Common myeloid progenitor, CD34-positive (primary cell): ENCODE data around the gene C16orf54.
"Not testable (repeated sequence)": the region's sequence is repeated elsewhere in the genome, so short reads cannot be mapped to it uniquely, and the experiment has no call there.

Experiments used
- CTCF ChIA-PET: fragments of 350-600 bp; sonication (Branson Sonifier 250); formaldehyde crosslinking; loops from one replicate; lab custom pipeline; 2021; ENCODE audit warnings: antibody characterized with exemption; lab: Charles Lee
- POLR2A ChIA-PET: fragments of 350-600 bp; sonication (Branson Sonifier 250); formaldehyde crosslinking; loops from one replicate; lab custom pipeline; 2021; ENCODE audit warnings: antibody characterized with exemption; lab: Charles Lee
- DNase-seq, 3 donors: peaks; one replicate each; pipeline versions ENCODE4 v3.0.0 to v3.0.0-alpha.2; 2013
- H3K27ac ChIP-seq, 2 experiments: 1 replicate in 1 of 2; 2 replicates in 1 of 2; pipeline ENCODE4 v1.7.0; 2013; ENCODE audit warnings: inconsistent platforms in 2 of 2, low read length in 2 of 2, mild to moderate bottlenecking in 2 of 2, low read depth in 1 of 2, moderate library complexity in 1 of 2; ENCODE audit not compliant: severe bottlenecking in 2 of 2, insufficient read depth in 1 of 2, poor library complexity in 1 of 2
- H3K27me3 ChIP-seq, 5 experiments: replicated peaks in 2 of 5; 1 replicate in 3 of 5; 2 replicates in 2 of 5; pipeline versions ENCODE4 v1.6.1 to v1.7.0; 2013; ENCODE audit warnings: low read length in 4 of 5, mild to moderate bottlenecking in 2 of 5, moderate library complexity in 2 of 5, inconsistent platforms in 1 of 5; ENCODE audit not compliant: insufficient read depth in 5 of 5, control insufficient read depth in 4 of 5
- H3K36me3 ChIP-seq, 4 experiments: 1 replicate in 2 of 4; 2 replicates in 2 of 4; pipeline versions ENCODE4 v1.6.1 to v1.7.0; 2013; ENCODE audit warnings: low read length in 3 of 4, control low read depth in 1 of 4, mild to moderate bottlenecking in 1 of 4; ENCODE audit not compliant: control insufficient read depth in 4 of 4, insufficient read depth in 4 of 4
- H3K4me1 ChIP-seq, 4 experiments: 1 replicate in 3 of 4; 2 replicates in 1 of 4; pipeline versions ENCODE4 v1.6.1 to v1.7.1; 2013; ENCODE audit warnings: low read length in 3 of 4, mild to moderate bottlenecking in 3 of 4, control low read depth in 1 of 4, inconsistent platforms in 1 of 4, moderate library complexity in 1 of 4; ENCODE audit not compliant: control insufficient read depth in 4 of 4, insufficient read depth in 4 of 4; ENCODE audit errors: control extremely low read depth in 1 of 4
- H3K4me3 ChIP-seq, 7 experiments: 1 replicate in 4 of 7; 2 replicates in 3 of 7; pipeline versions ENCODE4 v1.5.1 to v1.7.0; 2013; ENCODE audit warnings: mild to moderate bottlenecking in 7 of 7, low read length in 6 of 7, moderate library complexity in 6 of 7, inconsistent platforms in 2 of 7, low read depth in 2 of 7, control low read depth in 1 of 7; ENCODE audit not compliant: insufficient read depth in 4 of 7, control insufficient read depth in 1 of 7; ENCODE audit errors: extremely low read depth in 1 of 7
- H3K9me3 ChIP-seq, 5 experiments: 1 replicate in 4 of 5; 2 replicates in 1 of 5; pipeline versions ENCODE4 v1.6.1 to v1.7.1; 2013; ENCODE audit warnings: low read length in 4 of 5, mild to moderate bottlenecking in 2 of 5, inconsistent platforms in 1 of 5, low read depth in 1 of 5, moderate library complexity in 1 of 5; ENCODE audit not compliant: control insufficient read depth in 4 of 5, insufficient read depth in 2 of 5; ENCODE audit errors: control extremely low read depth in 1 of 5
- whole genome bisulfite sequencing: methylation state at CpG from one replicate; pipeline ENCODE4 v1.1.5; 2013; ENCODE audit not compliant: insufficient coverage; 5-methylcytosine and 5-hydroxymethylcytosine counted together

Gene C16orf54

GRCh38 chr16:29769507-29769906, 23.7 kb upstream of the C16orf54 start:
- H3K4me3 ChIP-seq = no peak overlapping the region
- no peak for DNase-seq
- ChIA-PET CTCF (interaction anchor here (0.7 to 2.2 kb wide), 6 partner anchors 9 to 16 kb away, joined by 3 to 10 read pairs (median 5); no protein-coding TSS in a partner anchor), POLR2A (no interaction called here)
- no peaks in the 10 kb centered on the region for H3K9me3 ChIP-seq
- WGBS = 100% methylated on average over 2 of the region's 2 CpGs
- H3K36me3 ChIP-seq = no peaks in the 10 kb centered on the region
- no peak overlapping the region for H3K27ac ChIP-seq
- H3K4me1 ChIP-seq = peaks cover 0 to 9% (median 1%) of the 10 kb centered on the region in 4 experiments
- no peaks in the 10 kb centered on the region for H3K27me3 ChIP-seq

DNA sequence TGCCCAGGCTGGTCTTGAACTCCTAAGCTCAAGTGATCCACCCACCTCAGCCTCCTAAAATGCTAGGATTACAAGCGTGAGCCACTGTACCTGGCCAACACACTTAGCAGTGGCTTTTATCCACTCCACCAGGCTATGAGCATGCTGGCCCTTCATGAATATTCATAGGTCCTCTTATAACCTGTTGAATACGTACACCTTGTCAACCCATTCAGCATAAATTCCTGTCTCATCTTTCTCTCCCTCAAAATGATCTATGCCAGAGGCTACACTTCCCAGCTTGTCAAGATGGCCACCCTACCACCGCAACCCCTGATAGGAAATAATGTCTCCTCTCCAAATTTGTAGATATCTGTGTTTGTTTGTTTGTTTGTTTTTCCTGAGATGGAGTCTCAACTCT, 21.3 kb upstream of the C16orf54 start:
- H3K27me3 ChIP-seq = no peaks in the 10 kb centered on the region
- no peak overlapping the region for H3K27ac ChIP-seq
- no peaks in the 10 kb centered on the region for H3K9me3 ChIP-seq
- ChIA-PET CTCF (interaction anchor here (0.9 to 2.2 kb wide), 6 partner anchors 13 to 273 kb away, joined by 3 to 10 read pairs (median 4); no protein-coding TSS in a partner anchor), POLR2A (no interaction called here)
- H3K36me3 ChIP-seq = no peaks in the 10 kb centered on the region
- H3K4me3 ChIP-seq = no peak overlapping the region
- peaks cover 0 to 4% (median 1%) of the 10 kb centered on the region in 4 experiments for H3K4me1 ChIP-seq
- WGBS = 100% methylated on average over 2 of the region's 3 CpGs
- DNase-seq = no peak

DNA sequence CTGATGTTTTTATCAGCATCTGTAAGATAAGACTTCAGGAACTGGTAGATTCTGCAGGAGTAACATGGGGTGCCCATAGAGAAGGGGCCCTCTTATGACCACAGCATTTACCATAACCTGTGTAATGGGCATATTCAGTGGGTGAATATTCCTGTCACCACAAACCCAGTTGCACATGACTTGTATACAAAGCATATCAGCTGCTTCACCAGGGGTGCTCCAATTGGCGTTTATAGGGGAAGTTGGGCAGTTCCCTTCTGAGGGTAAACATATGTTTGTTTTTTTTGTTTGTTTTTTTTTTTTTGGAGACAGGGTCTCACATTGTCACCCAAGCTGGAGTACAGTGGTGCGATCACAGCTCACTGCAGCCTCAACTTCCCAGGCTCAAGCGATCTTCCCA, 20.8 kb upstream of the C16orf54 start:
- WGBS = 100% methylated on average over 2 of the region's 3 CpGs
- POLR2A ChIA-PET = no interaction called here
- CTCF ChIA-PET = interaction anchor here (0.9 to 1.5 kb wide), 3 partner anchors 12 to 29 kb away, joined by 3 to 6 read pairs (median 3); no protein-coding TSS in a partner anchor

DNA sequence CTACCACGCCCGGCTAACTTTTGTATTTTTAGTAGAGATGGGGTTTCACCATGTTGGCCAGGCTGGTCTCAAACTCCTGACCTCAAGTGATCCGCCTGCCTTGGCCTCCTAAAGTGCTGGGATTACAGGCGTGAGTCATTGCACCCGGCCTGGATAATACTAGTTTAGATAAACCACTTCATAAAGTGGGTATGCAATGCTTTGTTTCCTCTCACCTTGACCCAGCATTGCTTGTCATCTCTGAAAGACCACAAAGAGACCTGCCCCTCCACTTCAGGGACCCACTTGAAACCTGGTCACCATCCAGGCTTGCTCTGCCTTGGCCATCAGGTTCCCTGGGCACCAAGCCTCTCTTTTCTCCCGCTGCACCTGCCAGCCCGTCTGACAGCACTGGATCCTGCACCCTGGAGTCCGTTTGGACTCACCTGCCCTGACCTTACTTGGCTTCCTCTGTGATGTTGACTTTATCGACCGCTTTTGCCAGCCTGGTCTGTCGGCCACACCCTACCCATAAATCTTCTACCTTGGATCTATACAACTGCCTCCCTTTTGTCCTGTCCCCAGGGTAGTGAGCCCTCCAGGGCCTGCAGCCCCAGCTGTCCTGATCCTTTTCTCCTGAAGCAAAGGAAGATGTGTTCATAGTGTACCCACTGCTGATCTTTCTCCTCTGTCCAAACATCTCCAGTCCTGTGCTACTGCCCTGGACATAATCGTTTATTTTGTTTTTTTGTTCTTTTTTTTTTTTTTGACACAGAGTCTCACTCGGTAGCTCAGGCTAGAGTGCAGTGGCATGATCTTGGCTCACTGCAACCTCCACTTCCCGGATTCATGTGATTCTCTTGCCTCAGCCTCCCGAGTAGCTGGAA, 19.6 kb upstream of the C16orf54 start:
- no peaks in the 10 kb centered on the region for H3K27me3 ChIP-seq
- CTCF ChIA-PET = no interaction called here
- H3K4me1 ChIP-seq = no peaks in the 10 kb centered on the region
- H3K4me3 ChIP-seq = no peak overlapping the region
- no peaks in the 10 kb centered on the region for H3K9me3 ChIP-seq
- WGBS = 87% methylated on average over 12 of the region's 15 CpGs
- H3K27ac ChIP-seq = no peak overlapping the region
- POLR2A ChIA-PET = no interaction called here
- DNase-seq = no peak
- no peaks in the 10 kb centered on the region for H3K36me3 ChIP-seq

More for the DNA sequence above, 20.8 kb upstream of the C16orf54 start:
- Histone ChIP-seq H3K9me3 (no peaks in the 10 kb centered on the region), H3K4me3 (no peak overlapping the region), H3K27ac (no peak overlapping the region), H3K4me1 (peaks cover 0 to 4% (median 1%) of the 10 kb centered on the region in 4 experiments), H3K36me3 (no peaks in the 10 kb centered on the region), H3K27me3 (no peaks in the 10 kb centered on the region)
- no peak for DNase-seq

DNA sequence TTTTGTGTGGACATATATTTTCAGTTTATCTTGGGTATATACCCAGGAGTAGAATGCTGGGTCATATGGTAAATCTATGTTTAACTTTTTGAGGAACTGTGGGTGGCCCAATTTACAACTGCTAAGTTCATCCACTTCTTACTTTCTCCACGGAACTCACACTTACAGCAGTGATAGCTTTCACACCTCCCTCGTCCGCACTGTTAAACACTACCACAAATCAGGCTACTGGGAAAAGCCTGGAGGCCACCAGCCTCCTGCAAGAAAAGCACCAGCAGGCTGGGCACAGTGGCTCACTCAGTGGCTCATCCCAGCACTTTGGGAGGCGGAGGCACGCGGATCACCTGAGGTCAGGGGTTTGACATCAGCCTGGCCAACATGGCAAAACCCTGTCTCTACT, 17.5 kb upstream of the C16orf54 start:
- Histone ChIP-seq H3K27ac (no peak overlapping the region), H3K27me3 (no peaks in the 10 kb centered on the region), H3K4me1 (no peaks in the 10 kb centered on the region), H3K9me3 (no peaks in the 10 kb centered on the region), H3K4me3 (no peak overlapping the region), H3K36me3 (no peaks in the 10 kb centered on the region)
- CTCF ChIA-PET = no interaction called here
- WGBS = 95% methylated on average over 6 of the region's 6 CpGs
- POLR2A ChIA-PET = no interaction called here
- no peak for DNase-seq

DNA sequence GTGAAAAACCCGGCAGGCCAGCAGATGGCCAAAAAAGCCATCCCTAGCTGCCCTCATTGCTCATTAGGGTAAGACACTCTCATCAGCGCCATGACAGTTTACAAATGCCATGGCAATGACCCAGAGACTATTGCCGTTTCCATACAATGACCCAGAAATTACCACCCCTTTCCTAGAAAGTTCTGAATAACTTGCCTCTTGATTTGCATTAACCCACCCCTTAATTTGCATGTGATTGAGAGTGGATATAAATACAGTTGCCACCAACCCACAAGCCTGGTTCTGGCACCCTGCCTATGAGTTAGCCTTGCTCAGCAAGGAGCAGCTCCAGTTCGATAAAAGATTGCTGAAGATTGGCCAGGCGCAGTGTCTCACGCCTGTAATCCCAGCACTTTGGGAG, 16.1 kb upstream of the C16orf54 start:
- DNase-seq = no peak
- H3K36me3 ChIP-seq = no peaks in the 10 kb centered on the region
- WGBS = 100% methylated on average over 2 of the region's 6 CpGs
- no peak overlapping the region for H3K4me3 ChIP-seq
- H3K27ac ChIP-seq = no peak overlapping the region
- CTCF ChIA-PET = interaction anchor here (1.7 kb wide), 1 partner anchor 11 kb away, joined by 5 read pairs; no protein-coding TSS in a partner anchor
- H3K4me1 ChIP-seq = no peaks in the 10 kb centered on the region
- POLR2A ChIA-PET = interaction anchor here (0.6 to 0.7 kb wide), 2 partner anchors 15 to 41 kb away, joined by 4 read pairs; no protein-coding TSS in a partner anchor
- H3K27me3 ChIP-seq = no peaks in the 10 kb centered on the region
- H3K9me3 ChIP-seq = no peaks in the 10 kb centered on the region

GRCh38 chr16:29761280-29761651, 15.5 kb upstream of the C16orf54 start:
- H3K4me3 ChIP-seq, DNase-seq, H3K9me3 ChIP-seq, H3K27me3 ChIP-seq, POLR2A ChIA-PET, H3K4me1 ChIP-seq, H3K36me3 ChIP-seq, H3K27ac ChIP-seq: not testable (repeated sequence)
- WGBS = 90% methylated on average over 4 of the region's 8 CpGs
- CTCF ChIA-PET = interaction anchor here (1.7 to 2.5 kb wide), 3 partner anchors 9 to 23 kb away, joined by 5 to 6 read pairs (median 6); no protein-coding TSS in a partner anchor
